ENCODE data around the gene LRFN3.

LRFN3 gene

DNA sequence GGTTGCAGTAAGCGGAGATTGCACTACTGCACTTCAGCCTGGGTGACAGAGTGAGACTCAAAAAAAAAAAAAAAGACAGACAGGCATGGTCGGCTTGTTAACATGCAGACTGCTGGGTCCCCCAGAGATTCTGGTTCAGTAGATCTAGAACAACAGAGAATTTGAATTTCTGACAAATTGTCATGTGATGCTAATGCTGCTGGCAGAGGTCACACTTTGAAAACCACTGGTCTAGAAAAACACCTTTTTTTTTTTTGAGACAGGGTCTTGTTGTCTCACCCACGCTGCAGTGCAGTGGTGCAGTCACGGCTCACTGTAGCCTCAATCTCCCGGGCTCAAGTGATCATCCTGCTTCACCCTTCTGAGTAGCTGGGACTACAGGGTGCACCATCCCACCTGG is 7.7 kb upstream of the LRFN3 start:
- no peak overlapping the region for H3K4me3 ChIP-seq
- no peak for TF ChIP-seq FOXP2 (optimal IDR thresholded peaks at IDR 0.05; ENCODE audit: control extremely low read depth, extremely low read length, insufficient read depth)
- TF ChIP-seq POLR2AphosphoS5 (IDR thresholded peaks at IDR 0.05; ENCODE audit: borderline replicate concordance, low read depth, low read length) = no peak
- TF ChIP-seq EZH2 (IDR thresholded peaks at IDR 0.05) = no peak
- H3K9ac ChIP-seq (ENCODE audit: insufficient read length) = no peak overlapping the region
- DNase-seq (ENCODE audit: low read depth, low spot score) = no peak
- H3K9me3 ChIP-seq (ENCODE audit: low read depth, low read length) = no peaks in the 10 kb centered on the region
- H3K36me3 ChIP-seq (ENCODE audit: insufficient read depth, low read length) = no peaks in the 10 kb centered on the region
- no peak overlapping the region for H3K27ac ChIP-seq

DNA sequence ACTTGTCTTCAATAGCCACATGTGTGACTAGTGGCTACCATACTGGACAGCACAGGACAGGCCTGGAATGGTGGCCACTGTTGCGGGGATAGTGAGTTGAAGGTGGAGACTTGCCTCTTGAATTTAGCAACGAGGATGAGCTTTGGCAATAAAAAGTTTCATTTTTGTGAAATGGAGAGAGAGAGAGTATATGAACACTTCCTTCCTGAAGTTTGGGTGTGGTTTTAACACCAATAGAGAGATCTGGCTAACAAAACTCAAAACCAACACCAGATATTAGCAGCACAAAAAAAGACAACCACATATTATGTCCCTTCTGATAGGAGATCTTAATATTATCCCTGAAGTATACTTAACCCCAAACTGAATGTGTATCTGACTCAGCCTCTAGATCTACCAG is 6.3 kb upstream of the LRFN3 start:
- Histone ChIP-seq H3K27ac (no peak overlapping the region), H3K9ac (ENCODE audit: insufficient read length) (no peak overlapping the region), H3K36me3 (ENCODE audit: insufficient read depth, low read length) (no peaks in the 10 kb centered on the region), H3K4me3 (no peak overlapping the region), H3K9me3 (ENCODE audit: low read depth, low read length) (no peaks in the 10 kb centered on the region)
- no peak for TF ChIP-seq POLR2AphosphoS5 (IDR thresholded peaks at IDR 0.05; ENCODE audit: borderline replicate concordance, low read depth, low read length)
- TF ChIP-seq EZH2 (IDR thresholded peaks at IDR 0.05) = no peak
- no peak for TF ChIP-seq FOXP2 (optimal IDR thresholded peaks at IDR 0.05; ENCODE audit: control extremely low read depth, extremely low read length, insufficient read depth)
- DNase-seq (ENCODE audit: low read depth, low spot score) = no peak

DNA sequence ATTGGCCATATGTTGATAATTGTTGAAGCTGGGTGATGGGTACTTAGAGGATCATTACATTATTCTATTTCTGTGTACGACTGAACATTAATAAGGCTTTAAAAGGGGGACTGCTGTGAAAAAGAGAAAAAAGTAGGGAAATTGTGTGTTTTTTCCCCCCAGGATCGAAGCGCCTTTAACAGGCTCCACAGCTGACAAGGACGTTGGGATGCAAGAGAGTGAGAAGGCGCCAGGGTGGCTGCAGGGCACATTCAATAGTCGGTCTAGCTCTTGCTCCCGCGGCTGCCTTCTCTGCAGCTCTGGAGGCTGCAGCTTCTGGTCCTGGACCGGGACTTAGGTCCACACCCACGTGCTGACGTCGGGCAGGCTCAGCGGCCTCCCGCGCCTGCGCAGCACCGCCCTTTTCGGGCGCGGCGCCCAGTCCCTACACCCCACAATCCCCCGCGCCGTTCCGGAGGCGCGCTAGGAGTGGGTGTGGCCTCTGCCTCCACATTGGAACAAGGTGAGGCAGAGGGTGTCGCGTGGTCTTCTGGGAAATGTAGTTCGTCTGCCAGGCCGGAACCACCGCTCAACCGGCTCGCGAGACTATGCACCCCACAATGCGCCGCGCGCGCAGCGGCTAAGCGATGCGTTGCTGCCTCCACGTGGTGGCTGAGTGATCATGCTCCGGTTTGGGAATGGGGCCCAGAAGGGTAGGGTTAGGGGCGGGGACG is 4.9 kb upstream of the LRFN3 start:
- TF ChIP-seq EZH2 (IDR thresholded peaks at IDR 0.05) (no peak), FOXP2 (optimal IDR thresholded peaks at IDR 0.05; ENCODE audit: control extremely low read depth, extremely low read length, insufficient read depth) (peak; percentile 81), POLR2AphosphoS5 (IDR thresholded peaks at IDR 0.05; ENCODE audit: borderline replicate concordance, low read depth, low read length) (peak; percentile 99)
- Histone ChIP-seq H3K4me3 (peak overlapping the region; percentile 79), H3K9me3 (ENCODE audit: low read depth, low read length) (no peaks in the 10 kb centered on the region), H3K27ac (peak overlapping the region; percentile 53; the same call in 1 of the 2 replicates), H3K36me3 (ENCODE audit: insufficient read depth, low read length) (no peaks in the 10 kb centered on the region), H3K9ac (ENCODE audit: insufficient read length) (peak overlapping the region; percentile 71)
- DNase-seq (ENCODE audit: low read depth, low spot score) = peak; percentile 92

DNA sequence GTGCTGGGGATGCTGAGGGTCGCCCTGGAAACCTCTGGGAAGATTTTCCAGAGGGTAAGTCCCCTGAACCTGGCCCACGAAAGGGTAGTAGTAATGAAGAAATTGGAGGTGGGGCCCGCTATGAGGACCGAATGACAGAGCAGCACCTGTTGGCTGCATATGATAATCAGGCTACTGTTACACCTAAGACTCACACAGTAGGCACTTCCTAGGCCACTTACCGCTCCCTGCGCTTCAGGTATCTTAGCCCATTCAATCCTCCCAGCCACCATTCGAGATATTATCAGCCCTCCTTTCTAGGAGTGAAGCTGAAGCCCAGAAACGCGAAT is 4.3 kb upstream of the LRFN3 start:
- no peaks in the 10 kb centered on the region for H3K9me3 ChIP-seq (ENCODE audit: low read depth, low read length)
- TF ChIP-seq EZH2 (IDR thresholded peaks at IDR 0.05) (no peak), FOXP2 (optimal IDR thresholded peaks at IDR 0.05; ENCODE audit: control extremely low read depth, extremely low read length, insufficient read depth) (no peak), POLR2AphosphoS5 (IDR thresholded peaks at IDR 0.05; ENCODE audit: borderline replicate concordance, low read depth, low read length) (no peak)
- H3K27ac ChIP-seq = no peak overlapping the region
- DNase-seq (ENCODE audit: low read depth, low spot score) = no peak
- H3K36me3 ChIP-seq (ENCODE audit: insufficient read depth, low read length) = no peaks in the 10 kb centered on the region
- peak overlapping the region; percentile 63 for H3K4me3 ChIP-seq
- no peak overlapping the region for H3K9ac ChIP-seq (ENCODE audit: insufficient read length)

DNA sequence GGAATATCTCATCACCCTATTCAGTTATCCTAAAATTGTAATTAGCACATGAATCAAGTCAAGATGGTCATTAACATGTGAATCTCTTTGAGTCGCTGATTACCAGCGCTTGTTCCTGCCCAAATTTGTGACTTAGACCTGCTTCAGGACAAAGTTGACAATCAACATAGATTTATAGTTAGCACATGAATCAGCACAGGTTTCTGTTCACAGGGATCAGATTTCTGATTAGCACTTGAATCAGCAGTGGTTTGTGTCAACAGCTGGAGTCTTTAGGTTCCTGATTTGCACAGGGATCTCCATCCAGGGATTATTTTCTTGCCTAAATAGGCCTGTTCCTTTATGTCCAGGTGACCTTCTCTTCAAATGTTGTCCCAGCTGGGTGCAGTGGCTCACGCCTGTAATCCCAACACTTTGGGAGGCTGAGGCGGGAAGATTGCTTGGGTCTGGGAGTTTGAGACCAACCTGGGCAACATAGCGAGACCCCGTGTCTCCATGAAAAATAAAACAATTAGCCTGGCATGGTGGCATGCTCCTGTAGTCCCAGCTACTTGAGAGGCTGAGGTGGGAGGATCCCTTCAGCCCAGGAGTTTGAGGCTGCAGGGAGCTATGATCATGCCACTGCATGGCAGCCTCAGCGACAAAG is 3.8 kb upstream of the LRFN3 start:
- TF ChIP-seq FOXP2 (optimal IDR thresholded peaks at IDR 0.05; ENCODE audit: control extremely low read depth, extremely low read length, insufficient read depth) (no peak), POLR2AphosphoS5 (IDR thresholded peaks at IDR 0.05; ENCODE audit: borderline replicate concordance, low read depth, low read length) (no peak), EZH2 (IDR thresholded peaks at IDR 0.05) (no peak)
- no peak for DNase-seq (ENCODE audit: low read depth, low spot score)
- H3K9me3 ChIP-seq (ENCODE audit: low read depth, low read length) = no peaks in the 10 kb centered on the region
- no peak overlapping the region for H3K4me3 ChIP-seq
- H3K9ac ChIP-seq (ENCODE audit: insufficient read length) = no peak overlapping the region
- no peak overlapping the region for H3K27ac ChIP-seq
- H3K36me3 ChIP-seq (ENCODE audit: insufficient read depth, low read length) = no peaks in the 10 kb centered on the region

DNA sequence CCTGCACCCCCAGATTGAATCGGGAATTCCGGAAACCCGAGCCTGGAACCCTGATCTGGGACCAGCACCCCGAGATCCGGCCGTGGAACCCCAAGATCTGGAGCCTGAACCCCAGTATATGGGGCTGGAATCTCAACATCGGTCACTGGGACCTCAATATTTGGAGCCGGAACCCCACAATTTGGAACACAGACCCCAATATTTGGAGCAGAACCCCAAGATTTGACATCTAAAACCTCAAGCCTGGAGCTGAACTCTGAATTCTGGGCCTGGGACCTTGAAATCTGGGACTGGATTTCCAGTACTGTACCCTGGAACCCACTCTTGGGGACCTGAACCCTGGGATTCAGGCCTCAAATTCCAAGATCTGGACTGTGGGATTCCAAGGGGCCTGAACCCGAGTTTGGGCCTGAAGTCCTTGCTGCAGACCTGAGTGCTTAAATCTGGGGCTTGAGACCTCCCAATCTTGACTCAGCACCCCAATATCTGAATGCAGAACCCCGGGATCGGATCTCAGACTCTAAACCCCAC is 629 bp downstream of the LRFN3 start:
- TF ChIP-seq FOXP2 (optimal IDR thresholded peaks at IDR 0.05; ENCODE audit: control extremely low read depth, extremely low read length, insufficient read depth) (no peak), POLR2AphosphoS5 (IDR thresholded peaks at IDR 0.05; ENCODE audit: borderline replicate concordance, low read depth, low read length) (no peak), EZH2 (IDR thresholded peaks at IDR 0.05) (no peak)
- Histone ChIP-seq H3K4me3 (peak overlapping the region; percentile 93), H3K9me3 (ENCODE audit: low read depth, low read length) (no peaks in the 10 kb centered on the region), H3K27ac (no peak overlapping the region), H3K36me3 (ENCODE audit: insufficient read depth, low read length) (no peaks in the 10 kb centered on the region), H3K9ac (ENCODE audit: insufficient read length) (peak overlapping the region; percentile 86)
- no peak for DNase-seq (ENCODE audit: low read depth, low spot score)

DNA sequence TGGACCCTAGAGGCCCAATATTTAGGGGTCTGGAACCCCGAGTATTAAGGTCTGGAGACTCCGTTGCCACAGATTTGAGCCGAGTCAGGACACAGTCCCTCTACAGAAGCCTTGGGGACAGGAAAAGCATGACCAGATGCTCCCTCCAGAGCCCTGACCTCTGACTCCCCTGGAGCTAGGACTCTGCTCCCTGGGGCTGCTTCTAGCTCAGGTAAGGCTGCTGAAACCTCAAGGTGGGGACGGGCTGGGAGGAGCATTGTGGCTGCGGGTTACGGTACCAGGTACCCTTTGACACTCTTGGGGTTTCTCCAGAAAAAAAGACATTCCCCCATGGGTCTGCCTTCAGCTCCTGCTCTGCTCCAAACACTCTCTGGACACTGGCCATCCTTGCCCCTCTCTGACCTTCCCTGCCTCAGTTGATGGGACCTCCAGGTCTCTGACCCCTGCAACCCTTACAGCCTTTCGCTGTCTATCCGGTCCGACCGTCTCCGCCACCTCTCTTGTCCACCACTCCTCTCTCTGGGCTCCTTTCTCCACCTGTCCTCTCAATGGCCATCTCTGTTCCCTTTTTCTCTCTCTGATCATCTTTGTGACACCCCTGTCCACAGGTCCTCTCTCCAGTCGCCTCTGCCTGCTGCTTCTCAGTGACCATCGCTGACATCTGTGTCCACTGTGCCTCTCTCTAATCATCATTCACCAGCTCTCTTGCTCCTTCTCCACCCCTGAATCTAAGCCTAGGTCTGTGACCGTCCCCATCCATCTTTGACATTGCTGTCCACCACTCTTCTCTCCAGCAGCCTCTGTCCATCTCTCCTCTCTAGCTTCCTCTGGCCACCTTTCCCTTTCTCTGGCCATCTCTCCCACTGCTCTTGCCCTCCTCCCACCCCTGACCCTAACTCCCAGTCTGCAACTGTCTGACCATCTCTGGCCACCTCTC is 1.4 kb downstream of the LRFN3 start:
- H3K27ac ChIP-seq = no peak overlapping the region
- DNase-seq (ENCODE audit: low read depth, low spot score) = no peak
- no peaks in the 10 kb centered on the region for H3K9me3 ChIP-seq (ENCODE audit: low read depth, low read length)
- TF ChIP-seq FOXP2 (optimal IDR thresholded peaks at IDR 0.05; ENCODE audit: control extremely low read depth, extremely low read length, insufficient read depth) = no peak
- no peak for TF ChIP-seq POLR2AphosphoS5 (IDR thresholded peaks at IDR 0.05; ENCODE audit: borderline replicate concordance, low read depth, low read length)
- TF ChIP-seq EZH2 (IDR thresholded peaks at IDR 0.05) = no peak
- H3K36me3 ChIP-seq (ENCODE audit: insufficient read depth, low read length) = no peaks in the 10 kb centered on the region
- H3K9ac ChIP-seq (ENCODE audit: insufficient read length) = peak overlapping the region; percentile 86
- peak overlapping the region; percentile 93 for H3K4me3 ChIP-seq

Data from SK-N-MC (cell line).